GM19239 (cell line): ENCODE measurements around the gene AHRR.

Experiments
- DNase-seq: peaks from one replicate; pipeline ENCODE4 v3.0.0; 2011; ENCODE audit warnings: low spot score; ENCODE audit not compliant: insufficient read length
- FAIRE-seq: peaks from 2 replicates; lab custom pipeline; 2011; peaks lifted over from hg19 to GRCh38; lab: Jason Lieb, UNC

AHRR gene

DNA sequence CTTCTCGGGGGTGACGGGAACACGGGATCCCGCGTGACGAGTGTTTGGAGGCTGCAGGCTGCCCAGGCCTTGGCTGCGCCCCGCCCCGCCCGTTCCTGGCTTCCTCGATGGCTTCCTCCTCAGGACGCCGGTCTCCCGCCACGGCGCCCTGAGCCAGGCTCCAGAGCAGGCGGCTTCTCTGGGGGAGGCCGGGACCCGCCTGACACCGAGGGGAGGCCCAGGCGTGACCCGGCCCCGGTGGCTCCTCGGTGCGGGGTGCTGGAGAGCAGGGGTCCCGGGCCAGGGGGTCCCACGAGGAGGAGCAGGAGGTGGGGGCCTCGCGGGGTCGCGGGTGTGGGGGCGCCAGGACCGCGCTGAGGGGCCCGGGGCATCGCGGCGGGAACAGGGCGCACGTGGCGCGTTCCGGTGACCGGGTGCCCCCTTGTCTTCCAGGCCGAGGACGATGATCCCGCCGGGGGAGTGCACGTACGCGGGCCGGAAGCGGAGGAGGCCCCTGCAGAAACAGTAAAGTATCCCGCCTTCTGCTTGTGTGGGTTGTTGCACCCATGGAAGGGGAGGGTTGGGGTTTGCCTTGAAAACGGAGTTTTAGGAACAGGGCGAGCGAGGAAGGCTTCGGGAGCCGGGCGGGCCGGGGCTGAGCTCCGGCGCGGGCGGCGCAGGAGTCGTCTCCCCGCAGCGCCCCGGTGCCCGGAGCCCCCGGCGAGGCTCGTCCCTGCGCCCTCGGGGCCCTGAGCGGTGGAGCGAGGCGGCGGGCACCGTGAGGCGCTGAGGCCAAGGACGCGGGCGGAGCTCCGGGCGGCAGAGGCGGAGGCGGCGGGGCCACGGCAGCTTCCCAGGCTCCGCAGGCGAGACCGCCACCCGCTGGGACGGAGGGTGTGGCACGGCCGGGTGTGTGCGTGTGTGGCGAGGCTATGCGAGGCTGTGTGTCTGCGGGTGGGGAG, 22.2 kb downstream of the AHRR start:
- DNase-seq = peak; percentile 70
- FAIRE-seq = no peak

DNA sequence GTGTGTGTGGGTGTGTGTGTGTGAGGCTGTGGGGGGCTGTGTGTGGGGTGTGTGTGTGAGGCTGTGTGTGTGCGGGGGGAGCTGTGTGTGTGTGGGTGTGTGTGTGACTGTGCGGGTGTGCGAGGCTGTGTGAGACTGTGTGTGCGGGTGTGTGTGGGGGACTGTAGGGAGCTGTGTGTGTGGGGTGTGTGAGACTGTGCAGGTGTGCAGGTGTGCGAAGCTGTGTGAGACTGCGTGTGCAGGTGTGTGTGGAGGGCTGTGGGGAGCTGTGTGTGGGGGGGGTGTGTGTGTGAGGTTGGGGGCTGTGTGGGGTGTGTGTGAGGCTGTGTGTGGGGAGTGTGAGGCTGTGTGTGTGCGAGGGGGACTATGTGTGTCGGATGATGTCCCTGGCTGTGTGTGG, 23.2 kb downstream of the AHRR start:
- no peak for FAIRE-seq

DNA sequence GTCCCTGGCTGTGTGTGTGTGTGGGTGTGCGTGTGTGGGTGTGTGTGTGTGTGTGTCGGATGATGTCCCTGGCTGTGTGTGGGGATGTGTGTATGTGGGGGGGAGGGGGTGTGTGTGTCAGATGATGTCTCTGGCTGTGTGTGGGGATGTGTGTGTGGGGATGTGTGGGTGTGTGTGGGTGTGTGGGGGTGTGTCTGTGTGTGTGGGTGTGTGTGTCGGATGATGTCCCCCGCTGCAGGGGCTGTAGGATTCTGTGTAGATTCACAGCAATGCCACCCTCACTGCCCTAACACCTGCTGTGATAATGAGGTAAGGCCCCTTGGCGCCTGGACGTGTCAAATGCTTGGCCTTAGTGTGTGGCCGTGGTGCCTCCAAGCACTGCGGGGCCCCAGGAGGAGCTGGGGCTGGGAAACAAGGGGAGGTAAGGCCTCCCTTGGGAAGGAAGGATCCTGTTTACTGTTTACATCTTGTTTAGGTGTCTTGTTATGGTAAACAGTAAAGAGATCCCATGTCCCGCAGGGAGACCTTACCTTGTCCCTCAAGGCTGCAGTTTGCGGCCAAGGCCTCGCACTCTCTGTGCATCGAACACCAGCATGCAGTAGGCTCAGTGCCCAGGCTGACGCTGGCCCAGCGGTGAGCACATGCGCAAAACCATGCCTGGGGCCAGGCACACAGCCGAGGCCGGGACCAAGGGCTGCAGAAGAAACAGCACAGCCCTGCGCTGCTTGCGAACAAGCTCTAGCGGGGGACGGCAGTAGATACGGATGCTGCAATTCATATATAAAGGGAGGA, 24.1 kb downstream of the AHRR start:
- FAIRE-seq = no peak
- no peak for DNase-seq

More for the DNA sequence above, 23.2 kb downstream of the AHRR start:
- no peak for DNase-seq

DNA sequence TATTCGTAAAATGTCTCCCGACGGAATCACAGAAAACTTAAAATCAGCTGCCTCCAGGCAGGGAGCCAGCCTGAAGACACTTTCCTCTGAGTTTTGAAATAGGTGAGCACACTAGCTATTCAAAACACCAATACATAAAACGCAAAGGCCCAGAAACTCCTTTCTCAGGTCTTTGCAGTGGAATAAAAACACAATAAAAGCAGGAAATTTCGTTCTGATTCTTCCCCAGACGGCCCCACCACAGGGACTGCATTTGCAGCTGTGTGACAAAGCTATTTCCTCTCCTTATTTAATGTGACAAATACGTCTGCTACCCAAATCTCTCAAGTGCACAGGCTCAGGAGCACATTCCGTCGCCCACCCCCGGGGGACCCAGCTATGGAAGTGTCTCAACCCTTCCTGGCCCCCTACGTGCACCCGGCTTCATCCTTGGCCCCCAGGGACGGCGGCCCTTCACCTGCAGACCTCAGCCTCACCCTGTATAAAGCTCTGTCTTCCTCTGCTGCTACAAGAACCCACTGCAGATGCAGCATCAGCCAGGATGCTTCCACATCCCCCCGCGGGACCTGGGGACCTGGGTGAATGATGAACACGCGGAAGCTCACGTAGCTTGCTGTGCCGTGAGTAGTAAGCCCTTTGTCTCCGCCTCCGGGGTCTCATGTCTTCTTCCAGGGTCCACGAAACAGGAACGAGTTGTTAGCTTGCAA, 24.9 kb downstream of the AHRR start:
- no peak for DNase-seq
- no peak for FAIRE-seq

DNA sequence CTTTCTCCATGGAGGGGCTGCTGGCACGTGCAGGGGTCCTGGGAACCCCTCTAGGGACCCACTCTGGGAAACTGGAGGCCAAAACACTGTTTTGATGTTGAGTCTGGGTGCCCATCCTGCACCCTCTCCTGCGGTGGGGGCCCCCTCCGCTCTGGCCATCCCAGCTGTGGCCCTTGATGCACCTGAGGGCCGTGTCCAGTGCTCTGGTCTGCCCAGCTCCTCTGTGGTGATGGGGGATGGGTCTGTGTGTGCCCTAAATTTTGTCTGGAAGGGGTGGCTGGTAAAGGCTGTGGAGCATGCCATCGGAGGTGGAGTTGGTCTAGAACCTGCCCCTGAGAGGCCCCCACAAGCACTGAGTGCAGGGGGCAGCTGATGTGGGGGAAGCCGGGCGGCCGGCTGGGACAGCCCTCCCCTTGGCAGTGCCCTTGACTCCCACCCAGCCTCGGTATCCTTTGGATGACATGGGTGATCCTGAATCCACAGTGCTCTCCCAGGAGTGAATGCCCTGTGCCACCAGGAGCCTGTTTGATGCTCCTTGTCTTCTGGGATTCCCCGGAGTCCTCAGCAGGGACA, 26.3 kb downstream of the AHRR start:
- FAIRE-seq (no peak), DNase-seq (no peak)

DNA sequence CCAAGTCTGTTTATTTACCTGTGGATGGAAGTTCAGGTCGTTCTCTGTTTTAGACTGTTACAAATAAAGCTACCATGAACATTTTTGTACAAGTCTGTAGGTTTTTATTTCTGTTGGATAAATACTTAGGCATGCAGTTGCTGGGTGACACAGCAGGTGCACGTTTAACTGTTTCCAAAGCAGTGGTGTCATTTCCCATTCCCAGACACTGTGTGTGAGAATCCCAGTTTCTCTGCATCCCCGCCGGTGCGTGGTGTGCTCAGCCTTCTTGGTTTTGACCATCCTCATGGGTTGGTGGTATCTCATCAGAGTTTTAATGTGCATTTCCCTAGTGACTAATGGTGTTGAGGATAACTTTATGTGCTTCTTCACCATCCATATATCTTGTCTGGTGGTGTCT, 27.2 kb downstream of the AHRR start:
- no peak for FAIRE-seq
- DNase-seq = no peak

DNA sequence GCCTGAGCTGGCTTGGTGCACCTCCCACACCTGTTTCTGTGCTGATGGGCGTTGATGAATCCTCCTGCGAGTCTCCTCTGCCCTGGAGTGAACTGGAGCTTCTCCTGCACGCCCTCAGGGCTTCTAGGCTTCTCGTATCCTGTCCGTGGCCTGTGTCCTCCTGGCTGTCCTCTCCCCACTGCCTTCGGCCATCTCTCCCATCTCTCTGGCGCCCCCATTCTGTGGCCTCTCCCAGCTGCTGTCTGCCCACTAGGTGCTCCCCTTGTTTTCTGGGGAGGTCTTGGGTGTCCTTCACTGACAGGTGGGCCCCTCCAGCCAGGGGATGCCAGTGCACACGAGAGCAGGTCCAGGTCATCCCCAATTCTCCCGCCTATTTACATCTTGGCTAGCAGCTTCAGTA, 28.8 kb downstream of the AHRR start:
- DNase-seq (no peak), FAIRE-seq (no peak)

DNA sequence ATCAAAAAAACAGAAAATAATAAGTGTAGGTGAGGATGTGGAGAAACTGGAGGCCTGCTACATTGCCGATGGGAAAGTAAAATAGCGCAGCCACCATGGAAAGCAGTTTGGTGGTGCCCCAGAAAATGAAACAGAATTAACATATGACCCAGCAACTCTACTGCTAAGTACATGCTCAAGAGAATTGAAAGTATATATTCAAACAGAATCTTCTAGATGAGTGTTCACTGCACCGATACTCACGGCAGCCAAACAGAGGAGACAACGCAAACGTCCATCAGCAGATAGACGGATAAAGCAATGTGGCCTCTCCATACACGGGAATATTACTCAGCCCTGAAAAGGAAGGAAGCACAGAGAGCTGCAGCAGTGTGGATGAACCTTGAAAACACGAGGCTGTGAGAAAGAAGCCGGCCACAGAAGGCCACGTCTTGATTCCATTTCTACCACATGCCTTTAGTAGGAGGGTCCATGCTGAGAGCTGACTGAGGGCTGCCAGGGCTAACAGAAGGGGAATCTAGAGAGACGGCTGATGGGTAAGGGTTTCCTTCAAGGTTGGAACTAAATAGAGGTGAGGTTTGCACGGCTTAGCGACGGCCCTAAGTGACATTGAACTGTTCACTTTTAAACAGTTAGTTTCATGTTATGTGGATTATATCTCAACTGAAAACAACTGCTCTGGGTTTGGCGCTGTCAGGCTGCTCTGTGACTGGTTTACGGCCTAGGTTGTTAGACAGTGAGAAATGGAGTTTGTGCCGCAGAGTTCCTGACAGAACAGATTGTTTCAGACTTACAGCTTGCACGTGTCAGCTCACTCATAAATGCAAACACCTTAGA, 29.8 kb downstream of the AHRR start:
- no peak for DNase-seq
- FAIRE-seq = no peak

DNA sequence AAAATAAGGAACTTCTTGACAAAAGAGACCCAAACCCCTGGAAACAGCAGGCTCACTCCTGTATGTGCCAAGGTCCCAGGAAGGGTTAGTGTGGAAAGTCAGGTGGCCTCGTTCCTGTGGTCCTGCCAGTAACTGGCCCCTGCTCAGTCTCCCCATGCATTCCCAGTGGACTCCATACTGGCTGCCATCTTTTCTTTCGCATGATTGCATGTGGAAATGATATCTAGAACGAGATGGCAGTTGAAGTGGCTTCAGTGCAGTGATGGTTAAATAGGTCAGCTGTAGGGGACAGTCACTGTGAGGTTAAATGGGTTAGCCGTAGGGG, 30.4 kb downstream of the AHRR start:
- no peak for DNase-seq
- FAIRE-seq = no peak

DNA sequence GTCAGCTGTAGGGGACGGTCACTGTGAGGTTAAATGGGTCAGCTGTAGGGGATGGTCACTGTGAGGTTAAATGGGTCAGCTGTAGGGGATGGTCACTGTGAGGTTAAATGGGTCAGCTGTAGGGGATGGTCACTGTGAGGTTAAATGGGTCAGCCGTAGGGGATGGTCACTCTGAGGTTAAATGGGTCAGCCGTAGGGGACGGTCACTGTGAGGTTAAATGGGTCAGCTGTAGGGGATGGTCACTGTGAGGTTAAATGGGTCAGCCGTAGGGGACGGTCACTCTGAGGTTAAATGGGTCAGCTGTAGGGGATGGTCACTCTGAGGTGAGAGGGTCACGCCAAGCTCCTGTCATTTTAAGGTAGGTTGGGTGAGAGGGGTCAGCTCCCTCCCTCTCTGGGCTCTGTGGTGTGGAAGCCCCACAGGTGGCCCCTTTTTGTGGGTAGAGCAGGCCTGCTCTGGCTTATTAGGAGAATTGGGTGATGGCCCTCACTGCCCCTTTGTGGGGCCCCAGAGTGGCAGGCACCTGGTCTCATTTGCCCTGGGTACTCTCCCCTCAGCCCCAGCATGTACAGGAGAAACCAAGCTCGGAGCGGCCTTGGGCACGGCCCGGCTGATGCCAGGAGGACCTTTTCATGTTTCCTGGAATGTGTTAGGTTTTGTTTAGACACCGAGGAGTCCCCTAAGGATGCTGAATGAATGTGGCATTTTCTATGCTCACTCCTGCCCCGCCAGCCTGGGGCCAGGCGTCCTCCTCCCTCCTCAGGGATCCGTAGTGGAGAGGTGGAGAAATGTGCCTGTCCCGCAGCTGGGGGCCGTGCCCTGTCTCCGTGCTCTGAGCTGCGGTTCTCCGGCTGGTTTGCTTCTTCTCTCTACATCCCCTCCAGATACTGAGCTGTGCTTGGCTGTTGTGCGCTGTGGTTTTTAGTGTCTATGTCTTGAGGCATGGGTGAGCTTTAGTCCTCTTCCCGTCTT, 31.4 kb downstream of the AHRR start:
- DNase-seq (no peak), FAIRE-seq (no peak)

DNA sequence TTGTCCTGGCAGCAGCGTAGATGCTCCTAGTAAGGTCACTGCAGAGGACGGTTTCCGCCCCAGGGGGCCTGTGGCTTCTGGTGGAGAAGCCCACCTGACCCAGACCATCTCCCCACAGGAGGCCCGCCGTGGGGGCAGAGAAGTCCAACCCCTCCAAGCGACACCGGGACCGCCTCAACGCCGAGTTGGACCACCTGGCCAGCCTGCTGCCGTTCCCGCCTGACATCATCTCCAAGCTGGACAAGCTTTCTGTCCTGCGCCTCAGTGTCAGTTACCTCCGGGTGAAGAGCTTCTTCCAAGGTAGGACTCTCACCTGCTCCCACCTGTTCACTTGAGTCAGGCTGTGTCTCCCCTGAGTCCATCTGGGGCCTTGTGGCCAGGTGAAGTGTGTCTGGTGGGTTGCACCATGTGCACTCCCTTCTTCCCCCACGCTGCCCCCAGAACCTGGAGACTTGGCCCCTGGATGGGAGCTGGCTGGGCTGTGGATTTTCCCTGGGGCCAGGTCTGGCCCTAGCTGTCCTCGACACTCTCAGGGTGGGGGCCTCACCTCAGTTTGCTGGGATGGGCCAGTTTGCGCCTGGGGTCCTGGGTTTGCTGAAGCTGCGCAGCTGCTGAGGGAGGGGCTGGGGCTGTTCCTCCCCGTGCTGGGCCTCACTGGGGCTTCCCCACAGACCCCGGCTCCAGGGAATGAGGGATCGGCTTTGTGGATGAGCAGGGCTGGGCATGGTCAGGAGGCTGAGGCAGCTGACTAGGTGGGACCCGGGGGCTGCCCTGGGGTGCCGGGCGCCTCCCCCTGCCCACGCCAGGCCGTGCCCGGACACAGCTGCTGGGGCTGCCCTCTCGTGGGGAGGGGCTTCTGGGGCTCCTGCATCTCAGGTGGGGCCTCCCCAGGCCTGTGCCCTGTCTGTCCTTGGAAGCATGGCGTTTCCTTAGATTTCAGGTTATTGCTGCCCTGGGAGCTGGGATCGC, 32.4 kb downstream of the AHRR start:
- FAIRE-seq (no peak), DNase-seq (no peak)

DNA sequence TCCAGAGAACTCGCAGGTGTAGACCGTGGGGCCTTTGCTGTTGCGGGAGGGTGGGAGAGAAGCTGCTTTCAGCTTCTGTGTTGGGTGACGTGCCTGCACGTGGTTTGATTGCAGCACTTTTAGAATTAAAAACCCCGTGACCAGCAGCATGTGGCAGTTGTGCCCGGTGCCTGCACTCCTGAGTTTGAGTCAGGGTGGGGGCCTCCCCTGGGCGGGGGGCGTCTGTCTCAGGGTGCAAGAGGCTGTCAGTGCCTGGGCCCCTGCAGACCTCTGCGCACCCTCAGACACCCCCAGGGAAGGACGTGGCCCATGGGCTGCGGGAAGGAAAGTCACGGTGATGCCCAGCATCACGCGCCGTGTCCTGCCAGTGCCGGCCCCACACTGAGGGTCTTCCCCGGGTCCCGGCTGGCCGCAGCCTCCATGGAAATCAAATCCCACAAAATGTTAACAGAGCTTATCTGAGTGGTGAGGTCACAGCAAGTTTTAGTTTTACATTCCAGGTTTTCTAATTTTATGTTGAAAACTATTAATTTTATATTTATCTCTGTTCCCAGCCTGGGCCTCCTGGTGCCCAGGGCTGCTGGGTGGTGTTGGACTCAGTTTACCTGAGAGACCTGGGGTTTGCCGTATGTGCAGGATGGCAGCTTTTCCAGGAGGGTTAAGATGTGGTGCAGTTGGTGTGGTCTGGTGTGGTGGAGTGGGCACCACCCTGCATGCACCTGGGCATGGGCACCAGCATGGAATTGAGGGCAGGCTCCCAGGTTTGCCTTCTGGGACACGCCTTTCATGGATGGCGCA, 33.3 kb downstream of the AHRR start:
- FAIRE-seq (no peak), DNase-seq (no peak)

DNA sequence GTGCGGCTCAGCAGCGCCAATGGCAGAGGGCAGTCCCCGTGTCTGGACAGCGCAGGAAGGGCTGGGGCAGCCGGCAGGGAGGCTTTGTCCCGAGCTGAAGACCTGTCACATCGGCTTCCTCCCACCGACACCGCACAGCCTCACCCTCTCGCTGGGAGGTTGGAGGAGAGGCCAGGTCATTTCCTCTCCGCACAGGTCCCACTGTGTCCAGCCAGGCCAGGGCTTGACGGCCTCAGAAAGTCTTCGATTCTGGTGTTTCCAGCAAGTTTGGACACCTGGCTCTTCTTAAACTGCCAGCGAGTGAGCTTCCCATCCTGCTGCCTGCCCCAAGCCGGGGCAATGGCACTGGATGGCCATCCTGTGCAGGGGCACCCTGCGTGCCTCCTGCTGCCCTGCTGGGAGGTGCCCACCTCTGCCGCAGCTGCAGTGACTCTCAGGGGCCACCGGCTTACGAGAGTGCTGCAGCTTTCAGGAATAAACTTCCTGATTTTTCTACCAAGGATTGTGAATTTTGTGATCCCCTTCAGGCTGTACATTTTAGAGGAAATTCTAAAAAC, 33.9 kb downstream of the AHRR start:
- no peak for DNase-seq
- no peak for FAIRE-seq

DNA sequence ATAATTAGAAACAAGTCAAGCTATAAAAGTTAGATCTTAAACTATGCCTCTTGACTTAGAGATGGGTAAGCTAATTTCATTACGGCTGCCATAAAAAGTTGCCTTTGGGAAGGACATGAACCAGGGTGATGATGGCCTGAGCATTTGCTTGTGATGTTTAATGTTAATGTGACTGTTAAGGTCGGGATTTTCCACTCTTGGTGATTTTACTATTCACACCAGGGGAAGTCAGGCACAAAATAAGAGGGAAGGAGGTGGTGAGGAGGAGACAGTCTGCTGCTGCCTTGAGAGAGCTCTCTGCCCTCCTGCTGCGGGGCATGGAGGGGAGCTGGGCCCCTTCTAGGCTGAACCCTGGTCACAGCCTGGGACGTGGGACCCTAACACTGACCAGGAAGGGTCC, 34.4 kb downstream of the AHRR start:
- DNase-seq (no peak), FAIRE-seq (no peak)

DNA sequence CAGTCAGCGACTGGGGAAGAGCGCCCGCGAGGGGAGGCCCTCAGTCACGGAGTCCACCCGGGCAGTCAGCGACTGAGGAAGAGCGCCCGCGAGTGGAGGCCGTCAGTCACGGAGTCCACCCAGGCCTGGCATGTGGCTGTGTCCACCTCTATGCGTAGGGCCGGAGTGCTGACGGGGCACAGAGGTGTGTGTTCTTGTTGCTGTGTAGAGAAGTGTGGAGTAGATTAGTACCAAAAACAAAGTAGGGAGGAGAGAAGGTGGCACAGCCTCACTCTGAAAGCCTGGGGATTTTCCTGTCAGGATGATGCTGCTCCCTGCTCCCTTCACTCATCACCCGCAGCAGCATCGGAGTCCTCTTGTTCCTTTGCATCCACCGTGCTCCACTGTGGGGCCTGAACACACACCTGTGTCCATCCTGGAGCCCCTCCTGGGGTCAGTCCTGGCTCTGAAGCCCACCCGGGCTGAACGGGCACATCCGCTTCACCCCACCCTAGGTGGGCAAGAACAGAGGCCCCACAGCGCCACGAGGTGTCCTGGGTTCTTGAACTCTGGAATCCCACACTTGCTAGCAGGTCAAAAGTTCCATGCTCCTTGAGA, 37.9 kb downstream of the AHRR start:
- DNase-seq (no peak), FAIRE-seq (no peak)
